ENCODE results near the gene CA11. TPM values are rescaled to one million over a fixed set of nuclear protein-coding genes. Genes with fewer than 3 reads are reported as not detected.

CA11 gene
- total RNA-seq, 3 donors from 2014 or later, result 1.8 to 19.9 (median 3.7) TPM

- Histone ChIP-seq H3K4me1 (ENCODE audit: low read depth) (peaks cover 72% of the 10 kb centered on the region), H3K9me3 (no peaks in the 10 kb centered on the region), H3K36me3 (ENCODE audit: low read depth) (peaks cover 4% of the 10 kb centered on the region), H3K4me3 (no peak overlapping the region)
- intact Hi-C loops (cut with DNase I, micrococcal nuclease), result no loop called here
- ATAC-seq, result peak; percentile 70
- TF ChIP-seq CTCF (IDR thresholded peaks at IDR 0.05), result no peak
- peak; percentile 89 to 93 (median 91) for DNase-seq
Observed at GRCh38 chr19:48629599-48630295, 16.2 kb downstream of the CA11 start.

- no peak for ATAC-seq
- peaks cover 67% of the 10 kb centered on the region for H3K4me1 ChIP-seq (ENCODE audit: low read depth)
- H3K9me3 ChIP-seq, result no peaks in the 10 kb centered on the region
- TF ChIP-seq CTCF (IDR thresholded peaks at IDR 0.05), result no peak
- H3K4me3 ChIP-seq, result no peak overlapping the region
- DNase-seq, result peak in 2 of 3 donors; percentile 39 to 72
- peaks cover under 1% of the 10 kb centered on the region for H3K36me3 ChIP-seq (ENCODE audit: low read depth)
- intact Hi-C loops (cut with DNase I, micrococcal nuclease), result no loop called here
Observed at GRCh38 chr19:48629297-48629598, 16.7 kb downstream of the CA11 start.

- Histone ChIP-seq H3K36me3 (ENCODE audit: low read depth) (no peaks in the 10 kb centered on the region), H3K9me3 (no peaks in the 10 kb centered on the region), H3K4me1 (ENCODE audit: low read depth) (peaks cover 65% of the 10 kb centered on the region), H3K4me3 (no peak overlapping the region)
- ATAC-seq (no peak), DNase-seq (peak in 2 of 3 donors; percentile 61 to 62)
- intact Hi-C loops (cut with DNase I, micrococcal nuclease), result no loop called here
- TF ChIP-seq CTCF (IDR thresholded peaks at IDR 0.05), result no peak
Observed at GRCh38 chr19:48628486-48629296, 17.3 kb downstream of the CA11 start.

GRCh38 chr19:48627865-48628314, 18.1 kb downstream of the CA11 start:
- no peaks in the 10 kb centered on the region for H3K36me3 ChIP-seq (ENCODE audit: low read depth)
- peaks cover 59% of the 10 kb centered on the region for H3K4me1 ChIP-seq (ENCODE audit: low read depth)
- no peaks in the 10 kb centered on the region for H3K9me3 ChIP-seq
- TF ChIP-seq CTCF (IDR thresholded peaks at IDR 0.05), result no peak
- DNase-seq (peak; percentile 36 to 57 (median 41)), ATAC-seq (no peak)
- H3K4me3 ChIP-seq, result no peak overlapping the region
- intact Hi-C loops (cut with DNase I, micrococcal nuclease), result no loop called here

GRCh38 chr19:48627201-48627864, 18.7 kb downstream of the CA11 start:
- H3K9me3 ChIP-seq, result no peaks in the 10 kb centered on the region
- TF ChIP-seq CTCF (IDR thresholded peaks at IDR 0.05), result no peak
- no peak overlapping the region for H3K4me3 ChIP-seq
- intact Hi-C loops (cut with DNase I, micrococcal nuclease), result no loop called here
- ATAC-seq, result peak; percentile 43
- H3K4me1 ChIP-seq (ENCODE audit: low read depth), result peaks cover 54% of the 10 kb centered on the region
- peak; percentile 69 to 76 (median 71) for DNase-seq
- H3K36me3 ChIP-seq (ENCODE audit: low read depth), result no peaks in the 10 kb centered on the region

Measured in mucosa of descending colon (tissue), 3 donors.